Ovary (tissue), 9 donors: ENCODE measurements around the gene LYST. TPM values are rescaled to one million over a fixed set of nuclear protein-coding genes. Genes with fewer than 3 reads are reported as not detected.

Experiments used
- DNase-seq, 5 donors: peaks; one replicate each; pipeline ENCODE4 v3.0.0-alpha.2; 2019 to 2020
- H3K27ac ChIP-seq, 2 donors: fragments of 200-600 bp; one replicate each; pipeline versions ENCODE4 v1.5.1 to v1.8.0; 2019 to 2022
- H3K27me3 ChIP-seq: fragments of 200-600 bp; one replicate; pipeline ENCODE4 v1.8.0; 2022
- H3K36me3 ChIP-seq: fragments of 200-600 bp; sonication (generic); one replicate; pipeline ENCODE4 v1.5.1; 2019
- H3K4me1 ChIP-seq: one replicate; pipeline ENCODE4 v1.8.1; 2013; ENCODE audit warnings: mild to moderate bottlenecking, moderate library complexity; ENCODE audit not compliant: insufficient read depth
- H3K4me3 ChIP-seq: fragments of 200-600 bp; sonication (generic); one replicate; pipeline ENCODE4 v1.5.1; 2017
- H3K9me3 ChIP-seq, 2 donors: fragments of 200-600 bp in 1 of 2; sonication (generic) in 1 of 2; one replicate each; pipeline versions ENCODE4 v1.5.1 to v1.8.1; 2013 to 2019; ENCODE audit warnings: mild to moderate bottlenecking in 1 of 2, moderate library complexity in 1 of 2
- EP300 ChIP-seq: sonication (generic); formaldehyde crosslinking; IDR thresholded peaks from one replicate; pipeline ENCODE4 v1.6.1; 2017; ENCODE audit warnings: antibody characterized with exemption
- POLR2A ChIP-seq: fragments of 450-650 bp; IDR thresholded peaks from one replicate; pipeline ENCODE4 v1.6.1; 2017; ENCODE audit warnings: antibody characterized with exemption, mild to moderate bottlenecking, moderate library complexity
- WGBS, 3 donors: extraction: QIAGEN DNeasy Blood & Tissue Kit in 1 of 3; methylation state at CpG; one replicate each; pipeline versions ENCODE4 v1.1.5 to v1.1.7; 2013 to 2017; 5-methylcytosine and 5-hydroxymethylcytosine counted together
- intact Hi-C, 4 donors: fragments of 100-400 bp; cut with DNase I; formaldehyde crosslinking; loops; one replicate each; pipeline versions ENCODE4 v1.11.0 to v1.15.1; 2022 to 2023
- polyA plus RNA-seq, 2 donors: library from polyadenylated mRNA; stranded (reverse); fragments of 200-250 nt in 1 of 2; fragments of 350-450 nt in 1 of 2; fragmentation: Illumina TruSeq in 1 of 2; extraction: RNeasy Lipid Tissue Mini Kit (QIAGEN cat#74804) in 1 of 2; gene quantifications; one replicate each; pipeline ENCODE4 v1.2.3, GENCODE V29; 2013 to 2014
- total RNA-seq, 7 donors: library from RNA; depleted of rRNA in 2 of 7; stranded (reverse); fragments of >200 nt in 2 of 7; fragmentation: NEBNext Ultra II Directional in 3 of 7; extraction: Animal tissue kit (Norgen Biotek cat#: 25700) in 3 of 7; gene quantifications; one replicate each; pipeline versions ENCODE4 v1.1.0 to v1.2.4, GENCODE V29; 2016 to 2023
- TF ChIP-seq, protein P1 (sequence below), 3 donors: fragments of 450-650 bp in 2 of 3; fragments of 200-600 bp in 1 of 3; IDR thresholded peaks; one replicate each; pipeline versions ENCODE4 v1.5.1 to v1.8.0; 2016 to 2022; ENCODE audit warnings: antibody characterized with exemption in 3 of 3, mild to moderate bottlenecking in 1 of 3
- donor health status: DM: no; HTN: no; CAD: no; lungs with moderate emphysema.
- donor health status: DM: no; HTN: no; CAD: no.
- donor health status: Bipolar disorder and iron deficiency.
- donor health status: DM: yes; HTN: yes; CAD: no.
- donor health status: DM: no; HTN: no; CAD: no.
- donor health status: DM: yes; HTN: yes; CAD: no.

The LYST gene
- total and polyA plus RNA-seq, 9 donors: 6.8 to 29.2 (median 21.7) TPM

DNA sequence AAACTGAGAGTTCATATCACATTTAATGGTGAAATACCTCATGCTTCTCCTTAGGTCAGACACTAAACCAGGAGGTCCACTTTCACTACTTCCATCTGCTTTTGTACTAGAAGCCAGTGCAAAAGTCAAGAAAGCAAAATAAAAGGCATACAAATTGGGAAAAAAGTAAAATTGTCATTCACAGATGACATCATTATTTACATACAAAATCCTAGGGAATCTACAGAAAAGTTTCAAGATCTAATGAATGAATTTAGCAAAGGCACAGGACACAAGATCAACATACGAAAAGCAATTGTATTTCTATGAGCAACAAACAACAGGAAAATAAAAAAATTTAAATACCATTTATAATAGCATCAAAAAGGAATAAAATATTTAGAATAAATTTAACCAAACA, 41.5 kb downstream of the LYST start:
- DNase-seq: no peak
- Histone ChIP-seq H3K27ac (no peak overlapping the region), H3K4me3 (no peak overlapping the region), H3K9me3 (no peaks in the 10 kb centered on the region), H3K27me3 (no peaks in the 10 kb centered on the region), H3K4me1 (no peaks in the 10 kb centered on the region), H3K36me3 (no peaks in the 10 kb centered on the region)
- 97 to 100% (median 98%) methylated on average over 1 of the region's 1 CpG for WGBS, 3 donors
- TF ChIP-seq, protein P1, sequence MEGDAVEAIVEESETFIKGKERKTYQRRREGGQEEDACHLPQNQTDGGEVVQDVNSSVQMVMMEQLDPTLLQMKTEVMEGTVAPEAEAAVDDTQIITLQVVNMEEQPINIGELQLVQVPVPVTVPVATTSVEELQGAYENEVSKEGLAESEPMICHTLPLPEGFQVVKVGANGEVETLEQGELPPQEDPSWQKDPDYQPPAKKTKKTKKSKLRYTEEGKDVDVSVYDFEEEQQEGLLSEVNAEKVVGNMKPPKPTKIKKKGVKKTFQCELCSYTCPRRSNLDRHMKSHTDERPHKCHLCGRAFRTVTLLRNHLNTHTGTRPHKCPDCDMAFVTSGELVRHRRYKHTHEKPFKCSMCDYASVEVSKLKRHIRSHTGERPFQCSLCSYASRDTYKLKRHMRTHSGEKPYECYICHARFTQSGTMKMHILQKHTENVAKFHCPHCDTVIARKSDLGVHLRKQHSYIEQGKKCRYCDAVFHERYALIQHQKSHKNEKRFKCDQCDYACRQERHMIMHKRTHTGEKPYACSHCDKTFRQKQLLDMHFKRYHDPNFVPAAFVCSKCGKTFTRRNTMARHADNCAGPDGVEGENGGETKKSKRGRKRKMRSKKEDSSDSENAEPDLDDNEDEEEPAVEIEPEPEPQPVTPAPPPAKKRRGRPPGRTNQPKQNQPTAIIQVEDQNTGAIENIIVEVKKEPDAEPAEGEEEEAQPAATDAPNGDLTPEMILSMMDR (IDR thresholded peaks at IDR 0.05): no peak
- TF ChIP-seq EP300 (no peak), POLR2A (no peak)
- intact Hi-C loops: no loop called here

DNA sequence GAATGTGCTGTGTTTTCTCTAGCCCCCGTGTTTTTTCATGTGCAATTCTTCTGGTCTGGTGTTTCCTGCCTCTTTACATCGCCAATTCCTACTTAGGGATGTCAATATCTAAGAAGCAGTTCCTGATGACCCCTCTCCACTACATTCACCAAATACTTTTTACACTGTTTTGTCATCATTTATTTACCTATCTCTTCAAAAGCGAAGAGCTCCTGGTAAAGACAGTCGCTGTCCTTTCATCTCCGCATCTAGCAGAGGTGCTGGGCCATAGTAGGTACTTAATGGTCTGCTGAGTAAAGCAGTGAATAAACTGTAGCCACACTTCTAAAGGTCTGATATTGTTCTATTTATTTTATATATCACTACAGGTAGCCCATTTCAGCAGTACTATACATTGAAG, 43.0 kb downstream of the LYST start:
- H3K27me3 ChIP-seq: no peaks in the 10 kb centered on the region
- H3K36me3 ChIP-seq: no peaks in the 10 kb centered on the region
- TF ChIP-seq EP300 (no peak), POLR2A (no peak)
- TF ChIP-seq, protein P1 (IDR thresholded peaks at IDR 0.05): no peak
- no peak overlapping the region for H3K27ac ChIP-seq
- intact Hi-C loops: no loop called here
- no peaks in the 10 kb centered on the region for H3K4me1 ChIP-seq
- WGBS, 3 donors: 94 to 97% (median 95%) methylated on average over 5 of the region's 5 CpGs
- H3K9me3 ChIP-seq: no peaks in the 10 kb centered on the region
- DNase-seq: no peak
- no peak overlapping the region for H3K4me3 ChIP-seq

DNA sequence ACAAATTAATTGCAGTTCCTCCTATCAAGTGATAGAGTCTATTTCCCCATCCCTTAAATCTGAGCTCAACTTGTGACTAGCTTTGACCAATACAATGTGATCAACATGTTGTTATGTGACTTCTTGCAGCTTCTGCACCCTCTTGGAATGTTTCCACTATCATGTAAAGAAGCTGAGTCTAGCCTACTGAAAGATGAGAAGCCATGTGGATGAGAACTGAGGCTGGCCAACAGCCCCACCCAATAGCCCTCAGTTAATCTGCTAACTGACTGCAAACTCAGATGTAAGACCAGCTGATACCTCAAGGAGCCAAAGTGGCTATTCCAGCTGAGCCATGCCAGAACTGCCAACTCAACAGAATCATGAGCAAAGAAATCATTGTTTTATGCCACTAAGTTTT, 44.0 kb downstream of the LYST start:
- Histone ChIP-seq H3K27ac (no peak overlapping the region), H3K36me3 (no peaks in the 10 kb centered on the region), H3K4me1 (no peaks in the 10 kb centered on the region), H3K9me3 (no peaks in the 10 kb centered on the region), H3K4me3 (no peak overlapping the region), H3K27me3 (no peaks in the 10 kb centered on the region)
- intact Hi-C loops: no loop called here
- no peak for TF ChIP-seq POLR2A
- TF ChIP-seq, protein P1 (IDR thresholded peaks at IDR 0.05): no peak
- no peak for TF ChIP-seq EP300
- no peak for DNase-seq

DNA sequence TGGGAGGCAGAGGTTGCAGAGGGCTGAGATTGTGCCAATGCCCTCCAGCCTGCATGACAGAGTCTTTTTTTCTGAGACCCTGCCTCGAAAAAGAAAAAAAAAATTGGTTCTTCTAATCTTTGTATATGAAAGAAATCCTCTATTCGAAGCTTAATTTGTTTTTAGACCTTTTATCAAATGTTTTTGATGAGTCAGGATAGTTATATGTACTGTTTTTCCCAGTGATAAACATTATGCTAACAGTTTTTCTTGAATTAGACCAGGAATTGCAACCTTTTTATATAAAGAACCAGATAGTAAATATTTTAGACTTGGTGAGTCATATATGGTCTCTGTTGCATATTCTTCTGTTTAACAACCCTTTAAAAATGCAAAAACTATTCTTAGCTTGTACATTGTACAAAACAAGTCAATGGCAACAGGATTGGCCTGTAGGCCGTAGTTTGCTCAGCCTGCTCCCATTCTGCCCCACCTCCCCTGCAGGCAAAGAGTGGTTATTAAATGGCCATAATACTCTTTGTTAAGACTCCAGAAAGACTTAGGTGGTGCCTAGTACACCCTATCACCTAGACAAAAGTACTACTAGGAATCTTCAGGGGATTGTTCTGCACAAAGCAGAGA, 45.2 kb downstream of the LYST start:
- no peaks in the 10 kb centered on the region for H3K36me3 ChIP-seq
- H3K4me1 ChIP-seq: no peaks in the 10 kb centered on the region
- no peaks in the 10 kb centered on the region for H3K9me3 ChIP-seq
- WGBS, 3 donors: 54 to 64% (median 56%) methylated on average over 3 of the region's 3 CpGs
- TF ChIP-seq EP300: no peak
- no peak for TF ChIP-seq POLR2A
- TF ChIP-seq, protein P1 (IDR thresholded peaks at IDR 0.05): no peak
- intact Hi-C loops: no loop called here
- no peak overlapping the region for H3K27ac ChIP-seq
- DNase-seq: no peak
- H3K4me3 ChIP-seq: no peak overlapping the region
- no peaks in the 10 kb centered on the region for H3K27me3 ChIP-seq
